ENCODE data around the gene DLG2. TPM values are rescaled to one million over a fixed set of nuclear protein-coding genes. Genes with fewer than 3 reads are reported as not detected.
A peak's percentile ranks its signal among the peaks of the same experiment; 100 is the strongest.

DLG2 gene
- total RNA-seq, 1 donor: 3.0 TPM

DNA sequence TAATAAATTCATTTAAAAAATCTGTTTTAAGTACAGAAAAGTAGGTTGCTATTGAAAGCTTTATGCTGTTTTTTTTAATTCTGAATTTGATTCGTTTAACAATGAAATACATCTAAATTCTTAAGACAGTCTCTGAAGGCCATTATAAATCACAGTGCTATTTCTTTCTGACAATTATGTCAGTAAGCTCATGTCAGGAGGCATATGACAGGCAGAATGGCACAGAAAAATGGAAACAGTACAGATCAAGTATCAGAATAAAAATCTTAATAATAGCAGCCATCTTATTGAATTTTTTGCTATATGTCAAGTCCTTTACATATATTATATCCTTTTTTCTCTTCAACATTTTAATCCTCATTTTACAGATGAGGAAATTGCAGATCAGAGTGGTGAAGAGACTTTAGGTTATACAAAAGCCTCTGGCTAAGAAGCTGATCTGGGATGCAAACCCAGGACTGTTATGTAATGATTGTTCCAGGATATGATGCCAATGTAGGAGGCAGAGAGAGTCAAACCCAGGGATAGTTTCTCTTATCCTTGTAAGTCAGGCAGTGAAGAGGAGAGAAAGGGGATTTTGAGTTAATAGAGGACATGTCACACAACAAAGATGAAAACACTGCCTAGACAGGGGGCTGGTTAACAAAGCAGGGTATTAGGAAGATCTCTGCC lies 2057.9 kb downstream of the DLG2 start:
- no peak for DNase-seq (ENCODE audit: low read depth)
- no peak overlapping the region for H3K4me3 ChIP-seq (ENCODE audit: low read depth, low read length)
- TF ChIP-seq, protein P1, sequence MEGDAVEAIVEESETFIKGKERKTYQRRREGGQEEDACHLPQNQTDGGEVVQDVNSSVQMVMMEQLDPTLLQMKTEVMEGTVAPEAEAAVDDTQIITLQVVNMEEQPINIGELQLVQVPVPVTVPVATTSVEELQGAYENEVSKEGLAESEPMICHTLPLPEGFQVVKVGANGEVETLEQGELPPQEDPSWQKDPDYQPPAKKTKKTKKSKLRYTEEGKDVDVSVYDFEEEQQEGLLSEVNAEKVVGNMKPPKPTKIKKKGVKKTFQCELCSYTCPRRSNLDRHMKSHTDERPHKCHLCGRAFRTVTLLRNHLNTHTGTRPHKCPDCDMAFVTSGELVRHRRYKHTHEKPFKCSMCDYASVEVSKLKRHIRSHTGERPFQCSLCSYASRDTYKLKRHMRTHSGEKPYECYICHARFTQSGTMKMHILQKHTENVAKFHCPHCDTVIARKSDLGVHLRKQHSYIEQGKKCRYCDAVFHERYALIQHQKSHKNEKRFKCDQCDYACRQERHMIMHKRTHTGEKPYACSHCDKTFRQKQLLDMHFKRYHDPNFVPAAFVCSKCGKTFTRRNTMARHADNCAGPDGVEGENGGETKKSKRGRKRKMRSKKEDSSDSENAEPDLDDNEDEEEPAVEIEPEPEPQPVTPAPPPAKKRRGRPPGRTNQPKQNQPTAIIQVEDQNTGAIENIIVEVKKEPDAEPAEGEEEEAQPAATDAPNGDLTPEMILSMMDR (IDR thresholded peaks at IDR 0.05; ENCODE audit: insufficient read depth, low read length): no peak

DNA sequence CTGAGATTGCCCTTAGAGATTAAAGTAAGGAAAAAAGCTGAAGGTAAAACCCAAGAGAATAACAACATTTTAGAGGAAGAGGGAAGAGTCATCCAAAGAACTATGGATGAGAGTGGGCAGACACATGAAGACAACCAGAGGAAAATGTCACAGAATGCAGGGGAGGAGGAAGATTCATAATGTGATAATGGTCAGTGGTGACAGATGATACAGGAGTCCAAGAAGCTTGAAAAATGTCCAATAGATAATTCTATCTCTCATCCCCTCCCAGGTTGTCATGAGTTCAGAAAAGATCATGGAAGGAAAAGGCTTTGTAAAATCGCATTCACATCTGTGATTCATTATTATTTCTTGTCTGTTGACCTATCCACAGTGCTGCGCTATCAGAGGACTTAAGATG lies 2058.6 kb downstream of the DLG2 start:
- no peak for DNase-seq (ENCODE audit: low read depth)
- TF ChIP-seq, protein P1 (IDR thresholded peaks at IDR 0.05; ENCODE audit: insufficient read depth, low read length): no peak
- H3K4me3 ChIP-seq (ENCODE audit: low read depth, low read length): no peak overlapping the region

DNA sequence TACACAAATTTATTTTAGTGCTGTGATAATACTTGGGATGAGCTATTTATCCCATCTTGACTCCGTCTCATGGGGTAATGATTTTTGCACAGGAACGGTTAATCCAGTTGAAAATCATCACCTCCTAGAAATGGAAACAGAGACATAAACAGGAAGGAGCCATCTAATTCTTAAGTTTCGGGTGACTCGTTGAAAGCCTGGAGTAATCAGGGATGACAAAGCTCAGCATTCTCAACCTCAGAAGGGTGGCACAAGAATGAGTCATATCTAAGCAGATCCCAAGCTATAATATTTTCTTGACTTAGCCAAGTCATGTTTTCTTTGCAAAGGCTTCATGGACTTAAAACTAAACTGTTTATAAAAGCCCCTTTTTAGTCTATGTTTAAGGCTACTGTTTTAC lies 2060.2 kb downstream of the DLG2 start:
- H3K4me3 ChIP-seq (ENCODE audit: low read depth, low read length): no peak overlapping the region
- DNase-seq (ENCODE audit: low read depth): peak; percentile 53
- TF ChIP-seq, protein P1 (IDR thresholded peaks at IDR 0.05; ENCODE audit: insufficient read depth, low read length): no peak

DNA sequence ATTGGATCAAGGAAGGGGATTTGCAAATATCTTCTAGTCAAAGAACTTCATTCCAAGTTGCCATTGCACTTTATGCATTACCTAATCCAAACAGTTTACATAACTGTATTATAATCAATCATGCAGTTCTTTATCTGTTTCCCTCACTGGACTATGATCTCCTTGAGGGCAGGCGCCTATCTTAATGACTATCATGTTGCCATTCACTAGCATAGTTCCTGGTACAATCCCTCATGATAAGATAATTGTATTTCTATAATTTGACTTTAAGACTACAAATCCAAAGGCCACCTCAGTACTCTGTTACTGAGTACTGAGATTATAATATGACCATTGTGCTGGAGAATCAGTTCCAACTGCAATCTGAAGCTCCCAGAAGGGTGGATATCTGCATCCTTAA lies 2062.3 kb downstream of the DLG2 start:
- TF ChIP-seq, protein P1 (IDR thresholded peaks at IDR 0.05; ENCODE audit: insufficient read depth, low read length): no peak
- no peak overlapping the region for H3K4me3 ChIP-seq (ENCODE audit: low read depth, low read length)
- DNase-seq (ENCODE audit: low read depth): no peak

DNA sequence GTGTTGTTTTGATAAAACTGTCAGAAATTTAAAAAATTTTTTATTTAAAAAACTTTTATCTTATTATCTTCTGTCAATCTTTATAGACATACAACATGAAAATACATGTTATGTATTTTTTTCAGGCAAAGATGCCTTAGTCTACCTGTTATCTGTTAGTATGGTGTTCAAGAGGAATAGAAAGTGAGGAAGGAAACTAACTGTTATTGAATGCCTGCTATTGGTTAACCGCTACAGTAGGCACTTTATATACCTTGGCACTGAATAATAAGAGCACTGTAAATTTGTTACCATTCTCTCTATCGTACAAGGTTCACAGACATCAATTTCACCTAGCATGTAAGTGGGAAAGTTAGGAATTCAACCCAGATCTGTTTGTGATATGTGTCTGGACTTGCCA lies 2068.9 kb downstream of the DLG2 start:
- TF ChIP-seq, protein P1 (IDR thresholded peaks at IDR 0.05; ENCODE audit: insufficient read depth, low read length): no peak
- DNase-seq (ENCODE audit: low read depth): no peak
- no peak overlapping the region for H3K4me3 ChIP-seq (ENCODE audit: low read depth, low read length)

DNA sequence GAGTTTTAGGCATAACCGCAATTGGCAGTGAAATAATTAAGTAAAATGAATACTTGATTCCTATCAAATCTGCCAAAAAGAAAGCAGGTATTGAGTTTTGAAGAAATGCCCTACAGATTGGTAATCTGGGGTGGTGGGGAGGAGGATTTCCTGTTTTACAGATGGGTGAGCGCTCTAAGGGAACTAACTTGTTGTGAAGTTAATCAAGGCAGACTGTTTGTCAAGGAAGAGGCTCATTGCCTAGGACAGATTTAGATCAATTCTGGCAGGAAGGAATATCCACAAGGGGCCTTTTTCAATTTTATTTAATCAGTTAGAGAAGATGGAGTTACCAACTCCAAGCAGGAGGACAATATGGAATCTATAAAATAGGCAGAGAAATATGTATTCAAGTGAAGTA lies 2069.5 kb downstream of the DLG2 start:
- TF ChIP-seq, protein P1 (IDR thresholded peaks at IDR 0.05; ENCODE audit: insufficient read depth, low read length): no peak
- no peak overlapping the region for H3K4me3 ChIP-seq (ENCODE audit: low read depth, low read length)
- no peak for DNase-seq (ENCODE audit: low read depth)

DNA sequence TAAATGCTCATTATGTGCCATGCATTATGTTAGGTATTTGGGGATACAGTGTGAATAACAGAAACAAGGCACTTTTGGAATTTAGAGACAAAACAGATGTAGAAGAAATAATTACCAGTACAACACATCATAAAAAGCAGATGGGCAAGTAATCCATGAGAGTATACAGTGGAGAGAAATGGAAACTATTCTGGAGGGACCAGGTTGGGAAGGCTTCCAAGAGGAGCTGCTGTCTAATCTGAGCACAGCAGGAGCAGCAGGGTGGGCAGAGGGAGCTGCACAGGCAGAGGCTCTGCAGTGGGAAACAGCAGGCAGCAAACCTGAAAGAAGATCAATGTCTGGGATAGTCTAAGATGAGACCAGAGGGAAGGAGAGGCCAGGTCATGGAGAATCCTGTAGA lies 2072.3 kb downstream of the DLG2 start:
- H3K4me3 ChIP-seq (ENCODE audit: low read depth, low read length): no peak overlapping the region
- DNase-seq (ENCODE audit: low read depth): no peak
- TF ChIP-seq, protein P1 (IDR thresholded peaks at IDR 0.05; ENCODE audit: insufficient read depth, low read length): no peak
